Testis (tissue), 2 donors: ENCODE measurements around the gene VIT.

Experiments used
- CTCF ChIP-seq, 3 experiments: fragments of 450-650 bp in 2 of 3; fragments of 200-600 bp in 1 of 3; sonication (generic) in 1 of 3; IDR thresholded peaks; one replicate each; pipeline ENCODE4 v1.5.1; 2016 to 2019; ENCODE audit warnings: antibody characterized with exemption in 3 of 3, mild to moderate bottlenecking in 2 of 3, moderate library complexity in 1 of 3
- POLR2A ChIP-seq: fragments of 450-650 bp; IDR thresholded peaks from one replicate; pipeline ENCODE4 v1.6.1; 2017; ENCODE audit warnings: antibody characterized with exemption, mild to moderate bottlenecking, moderate library complexity

DNA sequence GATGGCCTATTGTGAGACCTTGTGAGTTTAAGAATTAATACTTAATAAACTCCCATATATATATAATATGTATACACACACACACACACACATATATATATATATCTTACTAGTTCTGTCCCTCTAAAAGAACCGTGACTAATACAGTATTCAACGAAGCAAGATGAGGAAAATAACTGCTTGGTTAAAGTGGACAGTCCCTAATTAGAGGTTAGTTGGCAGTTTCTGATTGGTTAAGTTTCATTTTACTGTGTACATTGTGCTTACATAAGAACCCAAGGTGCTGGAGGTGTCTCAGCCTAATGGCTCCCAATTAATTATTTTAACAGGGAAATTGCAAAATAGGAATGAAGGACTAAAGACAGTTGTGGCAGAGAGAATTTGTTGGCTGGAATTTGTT lies 137.7 kb downstream of the VIT start:
- TF ChIP-seq POLR2A (no peak), CTCF (IDR thresholded peaks at IDR 0.05) (no peak)
